SK-N-SH (cell line): ENCODE measurements around the gene KBTBD3.
A peak's percentile ranks its signal among the peaks of the same experiment; 100 is the strongest.

Experiments
- EP300 ChIP-seq, 2 experiments: IDR thresholded peaks; 2 replicates each; pipeline versions ENCODE4 v1.4.0 to v1.6.1; 2012; ENCODE audit warnings: borderline replicate concordance in 1 of 2, low read depth in 1 of 2, low read length in 1 of 2
- FOSL2 ChIP-seq: IDR thresholded peaks from 2 replicates; pipeline ENCODE4 v1.4.0; 2012; ENCODE audit warnings: low read depth, mild to moderate bottlenecking, moderate library complexity, borderline replicate concordance
- POLR2AphosphoS5 ChIP-seq: IDR thresholded peaks from 2 replicates; pipeline ENCODE4 v1.6.1; 2012; ENCODE audit warnings: low read depth, low read length
- RFX5 ChIP-seq: IDR thresholded peaks from 2 replicates; pipeline ENCODE4 v1.6.1; 2012; ENCODE audit warnings: mild to moderate bottlenecking, improper control_type of control experiment, low read length
- TEAD4 ChIP-seq: IDR thresholded peaks from 2 replicates; pipeline ENCODE4 v1.4.0; 2012; ENCODE audit warnings: mild to moderate bottlenecking, borderline replicate concordance; ENCODE audit not compliant: insufficient read depth

- TF ChIP-seq POLR2AphosphoS5 (peak; percentile 80), FOSL2 (no peak), EP300 (IDR thresholded peaks at IDR 0.05; ENCODE audit: borderline replicate concordance in 1 of 2, low read depth in 1 of 2, low read length in 1 of 2) (no peak), TEAD4 (no peak), RFX5 (no peak)
Observed at GRCh38 chr11:106077609-106078455, 685 bp upstream of the KBTBD3 start, which contains the start of gene AASDHPPT.
